K562 (cell line): ENCODE measurements around the gene TMEM203. TPM values are rescaled to one million over a fixed set of nuclear protein-coding genes. Genes with fewer than 3 reads are reported as not detected.

ENCODE experiments used
- ARNT ChIP-seq, 2 experiments: fragments of 450-650 bp; IDR thresholded peaks; 2 replicates each; pipeline ENCODE4 v1.6.1; 2016; ENCODE audit warnings: mild to moderate bottlenecking in 1 of 2
- COPS2 ChIP-seq: fragments of 450-650 bp; conservative IDR thresholded peaks from 2 replicates; pipeline ENCODE4 v1.6.1; 2016; ENCODE audit warnings: mild to moderate bottlenecking, moderate library complexity
- DMBX1 ChIP-seq: fragments of 250-450 bp; sonication (Bioruptor Pico); IDR thresholded peaks from 2 replicates; pipeline ENCODE4 v1.8.0; 2022; ENCODE audit warnings: inconsistent platforms, mild to moderate bottlenecking, moderate library complexity, borderline replicate concordance
- FUS ChIP-seq: fragments of 200-400 bp; formaldehyde crosslinking; optimal IDR thresholded peaks from 2 replicates; pipeline ENCODE3; 2017; ENCODE audit warnings: low read depth, low read length
- GABPA ChIP-seq: fragments of 200-800 bp; sonication (Bioruptor generic); conservative IDR thresholded peaks from 2 replicates; pipeline ENCODE4 v1.6.1; 2016; ENCODE audit warnings: low read depth, missing genetic modification characterization, missing compliant biosample characterization
- GTF2A2 ChIP-seq: IDR thresholded peaks from 2 replicates; pipeline ENCODE4 v1.6.1; 2016; ENCODE audit warnings: mild to moderate bottlenecking, missing genetic modification characterization, missing compliant biosample characterization
- HNRNPK ChIP-seq: fragments of 200-400 bp; formaldehyde crosslinking; IDR thresholded peaks from one replicate; pipeline ENCODE4 v1.6.1; 2018; ENCODE audit warnings: mild to moderate bottlenecking, low read depth, low read length; ENCODE audit not compliant: poor library complexity, severe bottlenecking
- KLF13 ChIP-seq: fragments of 450-650 bp; IDR thresholded peaks from 2 replicates; pipeline ENCODE4 v1.6.1; 2016; ENCODE audit warnings: missing genetic modification characterization, low read depth, mild to moderate bottlenecking, missing compliant biosample characterization, moderate library complexity, borderline replicate concordance
- KLF16 ChIP-seq: IDR thresholded peaks from 2 replicates; pipeline ENCODE4 v1.6.1; 2016; ENCODE audit warnings: antibody characterized with exemption
- LARP7 ChIP-seq: fragments of 450-650 bp; IDR thresholded peaks from 2 replicates; pipeline ENCODE4 v1.6.1; 2016
- NFE2 ChIP-seq: IDR thresholded peaks from 2 replicates; pipeline ENCODE4 v1.6.1; 2014; ENCODE audit warnings: antibody characterized with exemption, low read depth
- NR2C2 ChIP-seq, 2 experiments: fragments of 200-800 bp in 1 of 2; sonication (Bioruptor generic) in 1 of 2; sonication (generic) in 1 of 2; formaldehyde crosslinking in 1 of 2; IDR thresholded peaks; 2 replicates each; pipeline versions ENCODE4 v1.6.1 to v1.8.0; 2016 to 2022; ENCODE audit warnings: mild to moderate bottlenecking in 1 of 2, missing compliant biosample characterization in 1 of 2, missing genetic modification characterization in 1 of 2, missing genetic modification reagents in 1 of 2
- PCBP1 ChIP-seq: fragments of 200-400 bp; formaldehyde crosslinking; IDR thresholded peaks from 2 replicates; pipeline ENCODE4 v1.6.1; 2018; ENCODE audit warnings: mild to moderate bottlenecking, low read depth, low read length; ENCODE audit not compliant: poor library complexity, severe bottlenecking
- POLR2AphosphoS5 ChIP-seq: IDR thresholded peaks from 2 replicates; pipeline ENCODE4 v1.6.1; 2011; ENCODE audit warnings: mild to moderate bottlenecking, low read depth, low read length, moderate library complexity; ENCODE audit not compliant: control insufficient read depth, insufficient read depth
- SAFB2 ChIP-seq: fragments of 200-400 bp; formaldehyde crosslinking; IDR thresholded peaks from 2 replicates; pipeline ENCODE4 v1.6.1; 2018; ENCODE audit warnings: borderline replicate concordance, low read length, low read depth, moderate library complexity; ENCODE audit not compliant: severe bottlenecking
- SIN3A ChIP-seq, 2 experiments: fragments of 150-350 bp in 1 of 2; IDR thresholded peaks; 2 replicates each; pipeline ENCODE4 v1.6.1; 2011 to 2016; ENCODE audit warnings: borderline replicate concordance in 2 of 2, low read depth in 2 of 2, low read length in 2 of 2, mild to moderate bottlenecking in 2 of 2, moderate library complexity in 2 of 2; ENCODE audit not compliant: control insufficient read depth in 1 of 2
- STAT5A ChIP-seq: IDR thresholded peaks from 2 replicates; pipeline ENCODE4 v1.6.1; 2012; ENCODE audit warnings: low read length, inconsistent platforms, borderline replicate concordance
- TEAD4 ChIP-seq, 2 experiments: sonication (generic) in 1 of 2; formaldehyde crosslinking in 1 of 2; IDR thresholded peaks; 2 replicates each; pipeline versions ENCODE4 v1.6.1 to v1.8.0; 2012 to 2022; ENCODE audit warnings: borderline replicate concordance in 1 of 2, inconsistent platforms in 1 of 2, low read length in 1 of 2, mild to moderate bottlenecking in 1 of 2, missing genetic modification reagents in 1 of 2
- ZFX ChIP-seq: sonication (generic); formaldehyde crosslinking; IDR thresholded peaks from 2 replicates; pipeline ENCODE4 v1.8.0; 2022; ENCODE audit warnings: mild to moderate bottlenecking, missing genetic modification reagents, moderate library complexity
- ZNF253 ChIP-seq: fragments of 250-450 bp; sonication (Bioruptor Pico); conservative IDR thresholded peaks from 2 replicates; pipeline ENCODE4 v1.6.1; 2021; ENCODE audit warnings: mild to moderate bottlenecking
- ZNF76 ChIP-seq: fragments of 250-450 bp; sonication (Bioruptor Pico); IDR thresholded peaks from 2 replicates; pipeline ENCODE4 v1.4.0; 2020; ENCODE audit warnings: mild to moderate bottlenecking, moderate library complexity, borderline replicate concordance
- polyA plus RNA-seq, 8 experiments: library from polyadenylated mRNA; depleted of rRNA in 4 of 8; stranded (reverse) in 5 of 8; unstranded in 3 of 8; fragments of >200 nt; fragmentation: Nextera tagmentation in 2 of 8; fragmentation: Illumina TruSeq in 1 of 8; extraction: Ambion mirVana in 2 of 8; extraction: Trizol in 1 of 8; gene quantifications; 2 replicates each; pipeline versions ENCODE4 v1.2.1 to v1.2.3, GENCODE V29; 2011 to 2014; ENCODE audit warnings: inconsistent platforms in 1 of 8, missing spikeins in 1 of 8
- total RNA-seq, 7 experiments: library from RNA; depleted of rRNA in 6 of 7; stranded (reverse); fragments of >200 nt in 6 of 7; fragmentation: Illumina TruSeq in 2 of 7; extraction: Trizol in 2 of 7; gene quantifications; 2 replicates each; pipeline versions ENCODE4 v1.2.1 to v1.2.3, GENCODE V29; 2011 to 2021; ENCODE audit warnings: low replicate concordance in 1 of 7
- TF ChIP-seq, protein P1 (sequence below): fragments of 450-650 bp; IDR thresholded peaks from 2 replicates; pipeline ENCODE4 v1.6.1; 2016; ENCODE audit warnings: antibody characterized with exemption
- TF ChIP-seq, protein P2 (sequence below): fragments of 450-650 bp; IDR thresholded peaks from 2 replicates; pipeline ENCODE4 v1.6.1; 2017; ENCODE audit warnings: antibody characterized with exemption, mild to moderate bottlenecking

The TMEM203 gene
- total and polyA plus RNA-seq, 9 of the 15 experiments (the other 6 are each of a cell fraction or from before 2014, with no cell fraction given) = 8.8 to 59.5 (median 37.6) TPM

DNA sequence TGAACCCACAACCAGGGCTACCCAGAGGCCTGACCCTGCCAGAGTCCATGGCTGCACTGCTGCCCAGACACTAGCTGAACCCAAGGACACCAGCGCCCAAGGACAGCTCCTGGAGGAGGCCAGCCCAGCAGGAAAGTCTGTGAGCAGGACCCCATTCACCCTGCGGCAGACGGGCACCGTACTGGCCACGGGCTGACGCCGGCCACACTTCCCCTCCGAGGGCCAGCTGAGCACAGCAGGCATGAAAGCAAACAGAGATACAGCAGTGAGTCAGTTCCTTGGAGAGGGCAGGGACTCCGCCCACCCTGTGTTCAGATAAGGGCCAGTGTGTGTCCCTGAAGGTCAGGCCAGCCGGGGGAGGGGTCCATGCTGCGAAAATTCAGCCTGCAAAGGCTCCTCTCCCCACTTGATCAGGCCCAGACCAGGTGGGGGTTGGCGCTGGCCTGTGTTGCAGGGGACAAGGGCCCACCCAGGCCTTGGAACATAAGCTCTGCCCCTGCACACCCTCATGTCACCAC, 13.4 kb upstream of the TMEM203 start (continued):
- TF ChIP-seq NR2C2 (CRISPR knock-in tag; IDR thresholded peaks at IDR 0.05) (no peak), NR2C2 (tag; IDR thresholded peaks at IDR 0.05) (peak; percentile 56), ZFX (CRISPR knock-in tag) (peak; percentile 51), ZNF253 (CRISPR knock-in tag) (no peak), KLF13 (peak; percentile 96; the same call in 1 of the 2 replicates), SAFB2 (no peak), SIN3A (IDR thresholded peaks at IDR 0.05; ENCODE audit: borderline replicate concordance in 2 of 2, control insufficient read depth in 1 of 2, low read depth in 2 of 2, low read length in 2 of 2) (peak; percentile 78 to 96), HNRNPK (no peak), NFE2 (peak; percentile 77), TEAD4 (IDR thresholded peaks at IDR 0.05; ENCODE audit: low read length) (peak; percentile 66), TEAD4 (CRISPR knock-in tag; IDR thresholded peaks at IDR 0.05; ENCODE audit: borderline replicate concordance) (no peak), ARNT (IDR thresholded peaks at IDR 0.05) (no peak), GABPA (no peak), ZNF76 (CRISPR knock-in tag) (0 out of 2 replicates have a peak, but pooled peaks have one; percentile 45), PCBP1 (no peak), STAT5A (peak; percentile 49; the same call in 1 of the 2 replicates), FUS (no peak), LARP7 (no peak), POLR2AphosphoS5 (peak; percentile 49; the same call in 1 of the 2 replicates), DMBX1 (peak; percentile 85), GTF2A2 (no peak), COPS2 (no peak), KLF16 (peak; percentile 12; the same call in 1 of the 2 replicates)
- TF ChIP-seq, protein P1, sequence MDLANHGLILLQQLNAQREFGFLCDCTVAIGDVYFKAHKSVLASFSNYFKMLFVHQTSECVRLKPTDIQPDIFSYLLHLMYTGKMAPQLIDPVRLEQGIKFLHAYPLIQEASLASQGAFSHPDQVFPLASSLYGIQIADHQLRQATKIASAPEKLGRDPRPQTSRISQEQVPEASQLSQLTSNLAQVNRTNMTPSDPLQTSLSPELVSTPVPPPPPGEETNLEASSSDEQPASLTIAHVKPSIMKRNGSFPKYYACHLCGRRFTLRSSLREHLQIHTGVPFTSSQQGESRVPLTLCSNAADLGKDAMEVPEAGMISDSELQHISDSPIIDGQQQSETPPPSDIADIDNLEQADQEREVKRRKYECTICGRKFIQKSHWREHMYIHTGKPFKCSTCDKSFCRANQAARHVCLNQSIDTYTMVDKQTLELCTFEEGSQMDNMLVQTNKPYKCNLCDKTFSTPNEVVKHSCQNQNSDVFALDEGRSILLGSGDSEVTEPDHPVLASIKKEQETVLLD = peak; percentile 82
- TF ChIP-seq, protein P2, sequence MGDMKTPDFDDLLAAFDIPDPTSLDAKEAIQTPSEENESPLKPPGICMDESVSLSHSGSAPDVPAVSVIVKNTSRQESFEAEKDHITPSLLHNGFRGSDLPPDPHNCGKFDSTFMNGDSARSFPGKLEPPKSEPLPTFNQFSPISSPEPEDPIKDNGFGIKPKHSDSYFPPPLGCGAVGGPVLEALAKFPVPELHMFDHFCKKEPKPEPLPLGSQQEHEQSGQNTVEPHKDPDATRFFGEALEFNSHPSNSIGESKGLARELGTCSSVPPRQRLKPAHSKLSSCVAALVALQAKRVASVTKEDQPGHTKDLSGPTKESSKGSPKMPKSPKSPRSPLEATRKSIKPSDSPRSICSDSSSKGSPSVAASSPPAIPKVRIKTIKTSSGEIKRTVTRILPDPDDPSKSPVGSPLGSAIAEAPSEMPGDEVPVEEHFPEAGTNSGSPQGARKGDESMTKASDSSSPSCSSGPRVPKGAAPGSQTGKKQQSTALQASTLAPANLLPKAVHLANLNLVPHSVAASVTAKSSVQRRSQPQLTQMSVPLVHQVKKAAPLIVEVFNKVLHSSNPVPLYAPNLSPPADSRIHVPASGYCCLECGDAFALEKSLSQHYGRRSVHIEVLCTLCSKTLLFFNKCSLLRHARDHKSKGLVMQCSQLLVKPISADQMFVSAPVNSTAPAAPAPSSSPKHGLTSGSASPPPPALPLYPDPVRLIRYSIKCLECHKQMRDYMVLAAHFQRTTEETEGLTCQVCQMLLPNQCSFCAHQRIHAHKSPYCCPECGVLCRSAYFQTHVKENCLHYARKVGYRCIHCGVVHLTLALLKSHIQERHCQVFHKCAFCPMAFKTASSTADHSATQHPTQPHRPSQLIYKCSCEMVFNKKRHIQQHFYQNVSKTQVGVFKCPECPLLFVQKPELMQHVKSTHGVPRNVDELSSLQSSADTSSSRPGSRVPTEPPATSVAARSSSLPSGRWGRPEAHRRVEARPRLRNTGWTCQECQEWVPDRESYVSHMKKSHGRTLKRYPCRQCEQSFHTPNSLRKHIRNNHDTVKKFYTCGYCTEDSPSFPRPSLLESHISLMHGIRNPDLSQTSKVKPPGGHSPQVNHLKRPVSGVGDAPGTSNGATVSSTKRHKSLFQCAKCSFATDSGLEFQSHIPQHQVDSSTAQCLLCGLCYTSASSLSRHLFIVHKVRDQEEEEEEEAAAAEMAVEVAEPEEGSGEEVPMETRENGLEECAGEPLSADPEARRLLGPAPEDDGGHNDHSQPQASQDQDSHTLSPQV = peak; percentile 96
